ENCODE results near the gene PLPPR1.

GRCh38 chr9:101117161-101117560 is 88.6 kb downstream of the PLPPR1 start:
- TF ChIP-seq, protein P1, sequence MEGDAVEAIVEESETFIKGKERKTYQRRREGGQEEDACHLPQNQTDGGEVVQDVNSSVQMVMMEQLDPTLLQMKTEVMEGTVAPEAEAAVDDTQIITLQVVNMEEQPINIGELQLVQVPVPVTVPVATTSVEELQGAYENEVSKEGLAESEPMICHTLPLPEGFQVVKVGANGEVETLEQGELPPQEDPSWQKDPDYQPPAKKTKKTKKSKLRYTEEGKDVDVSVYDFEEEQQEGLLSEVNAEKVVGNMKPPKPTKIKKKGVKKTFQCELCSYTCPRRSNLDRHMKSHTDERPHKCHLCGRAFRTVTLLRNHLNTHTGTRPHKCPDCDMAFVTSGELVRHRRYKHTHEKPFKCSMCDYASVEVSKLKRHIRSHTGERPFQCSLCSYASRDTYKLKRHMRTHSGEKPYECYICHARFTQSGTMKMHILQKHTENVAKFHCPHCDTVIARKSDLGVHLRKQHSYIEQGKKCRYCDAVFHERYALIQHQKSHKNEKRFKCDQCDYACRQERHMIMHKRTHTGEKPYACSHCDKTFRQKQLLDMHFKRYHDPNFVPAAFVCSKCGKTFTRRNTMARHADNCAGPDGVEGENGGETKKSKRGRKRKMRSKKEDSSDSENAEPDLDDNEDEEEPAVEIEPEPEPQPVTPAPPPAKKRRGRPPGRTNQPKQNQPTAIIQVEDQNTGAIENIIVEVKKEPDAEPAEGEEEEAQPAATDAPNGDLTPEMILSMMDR (IDR thresholded peaks at IDR 0.05), result no peak
- TF ChIP-seq EZH2 (IDR thresholded peaks at IDR 0.05) (no peak), EZH2phosphoT487 (IDR thresholded peaks at IDR 0.05) (no peak)

Measured in neural progenitor cell (in vitro differentiated cells).